Measurements from ENCODE around the gene PLXNB1. TPM values are rescaled to one million over a fixed set of nuclear protein-coding genes. Genes with fewer than 3 reads are reported as not detected.
A peak's percentile ranks its signal among the peaks of the same experiment; 100 is the strongest.
"Not testable (repeated sequence)": the region's sequence is repeated elsewhere in the genome, so short reads cannot be mapped to it uniquely, and the experiment has no call there.

PLXNB1 gene
- 121 TPM for total RNA-seq

DNA sequence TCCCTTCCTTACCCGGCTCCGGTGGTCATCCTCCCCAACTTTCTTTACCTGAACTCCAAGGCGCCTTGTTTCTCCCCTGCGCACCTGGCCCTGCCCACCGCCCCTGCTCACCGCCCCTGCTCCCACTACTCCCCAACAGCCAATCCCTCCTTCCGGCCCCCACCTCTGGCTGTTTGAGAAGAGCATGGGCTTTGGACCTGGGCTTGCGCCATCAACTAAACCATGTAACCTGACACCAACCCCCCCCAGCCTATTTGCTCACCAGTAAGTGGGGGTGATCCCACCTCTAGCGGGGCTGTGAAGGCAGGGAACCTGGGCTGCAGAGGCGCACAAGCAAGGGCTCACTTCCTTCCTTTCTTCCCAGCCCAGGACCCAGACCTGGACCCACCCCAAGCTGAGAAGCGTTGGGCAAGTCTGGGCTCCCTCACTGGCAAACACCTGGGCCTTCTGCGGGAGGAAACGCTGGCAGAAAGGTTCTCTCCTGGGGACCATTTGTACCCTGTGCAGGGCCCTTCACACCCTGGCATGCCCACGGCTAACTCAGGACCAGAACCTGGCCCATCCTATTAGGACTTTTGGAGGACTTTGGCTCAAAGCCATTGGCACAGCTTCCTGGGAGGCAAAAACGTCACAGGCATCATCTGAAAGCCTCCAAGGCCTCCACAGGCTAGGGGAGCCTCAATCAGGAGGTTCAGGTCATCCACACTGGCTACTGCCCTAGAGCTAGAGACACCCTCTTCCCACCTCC is at the start of gene PLXNB1:
TSS of gene PLXNB1 (minus strand) at position 127 of the 748 bp plus-strand sequence. CDS start 5,475 bp downstream, outside the sequence.
- DNase-seq (ENCODE audit: low spot score) (peak; percentile 73), ATAC-seq (peak; percentile 41)
- intact Hi-C loops (cut with DNase I), result loop anchor here (10.0 kb wide), 1 partner anchor 155 kb away; no protein-coding TSS in a partner anchor

DNA sequence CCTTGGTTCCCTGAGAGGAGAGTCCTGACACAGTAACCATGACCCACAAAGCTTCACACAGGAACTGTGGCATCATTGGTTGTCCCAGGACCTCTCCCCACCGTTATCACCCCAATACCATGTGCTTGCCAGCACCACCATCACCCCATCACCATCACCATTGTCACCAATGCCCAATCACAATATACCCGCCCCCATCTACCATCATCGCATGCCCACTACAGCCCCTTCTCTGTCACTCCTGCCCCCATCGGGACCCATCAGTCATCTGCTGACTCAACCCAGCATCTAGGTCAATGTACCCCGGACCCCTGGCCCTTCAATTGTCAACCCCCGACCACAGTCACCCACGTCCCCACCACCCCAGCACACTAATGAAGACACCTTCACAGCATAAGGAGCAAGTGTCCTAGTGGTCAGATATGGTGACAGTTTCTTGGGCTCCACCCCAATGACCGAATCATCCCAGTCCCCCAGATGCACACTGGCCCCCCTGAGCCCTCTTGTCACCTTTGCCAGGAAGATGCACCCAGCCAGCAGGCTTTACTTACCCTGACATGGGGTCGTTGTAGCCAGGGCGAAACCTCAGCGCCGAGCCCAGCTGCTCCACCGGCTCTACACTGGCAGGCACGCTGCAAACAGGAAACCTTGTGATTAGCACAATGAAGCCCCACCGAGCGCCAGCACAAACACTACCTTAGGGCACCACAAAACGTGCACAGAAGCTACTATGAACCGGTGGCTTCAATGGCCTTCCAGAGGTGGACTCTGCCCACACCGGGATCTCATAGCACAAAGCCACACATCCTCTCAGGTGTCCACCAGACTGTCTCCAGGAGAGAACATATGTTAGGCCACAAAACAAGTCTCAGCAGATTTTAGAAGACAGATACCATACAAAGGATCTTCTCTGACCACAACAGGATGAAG is 49.0 kb upstream of the PLXNB1 start:
- no peak for ATAC-seq

GRCh38 chr3:48477959-48478520 is 48.2 kb upstream of the PLXNB1 start:
- intact Hi-C loops (cut with DNase I), result no loop called here
- DNase-seq (ENCODE audit: low spot score) (no peak), ATAC-seq (no peak)

More for the DNA sequence above, 49.0 kb upstream of the PLXNB1 start:
- intact Hi-C loops (cut with DNase I), result no loop called here
- no peak for DNase-seq (ENCODE audit: low spot score)

- ATAC-seq (no peak), DNase-seq (ENCODE audit: low spot score) (no peak)
- intact Hi-C loops (cut with DNase I), result no loop called here
These were observed 46.7 kb upstream of the PLXNB1 start for GRCh38 chr3:48476426-48477053.

DNA sequence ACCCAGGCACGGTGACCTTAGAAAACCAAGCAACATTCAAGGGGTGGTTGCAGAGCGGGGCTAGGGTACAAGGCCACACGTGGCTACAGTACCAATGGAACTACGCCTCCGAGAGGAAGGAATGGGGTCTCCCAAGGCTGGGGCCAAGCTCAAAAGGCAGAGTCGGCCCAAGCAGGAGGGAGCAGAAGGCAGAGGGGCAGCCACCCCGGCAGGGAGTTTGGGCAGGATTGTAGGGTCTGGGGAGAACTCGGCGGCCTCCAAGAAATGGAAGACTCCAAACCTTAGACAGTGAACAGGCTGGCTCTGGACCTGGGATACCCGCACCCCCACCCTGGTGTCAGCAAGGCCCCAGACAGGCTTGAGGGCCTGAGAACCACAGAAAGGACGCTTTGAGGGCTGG is 45.3 kb upstream of the PLXNB1 start:
- DNase-seq (ENCODE audit: low spot score) (no peak), ATAC-seq (no peak)
- intact Hi-C loops (cut with DNase I), result no loop called here

- intact Hi-C loops (cut with DNase I), result no loop called here
- DNase-seq (ENCODE audit: low spot score) (no peak), ATAC-seq (no peak)
These were observed 44.7 kb upstream of the PLXNB1 start for GRCh38 chr3:48474619-48475018.

DNA sequence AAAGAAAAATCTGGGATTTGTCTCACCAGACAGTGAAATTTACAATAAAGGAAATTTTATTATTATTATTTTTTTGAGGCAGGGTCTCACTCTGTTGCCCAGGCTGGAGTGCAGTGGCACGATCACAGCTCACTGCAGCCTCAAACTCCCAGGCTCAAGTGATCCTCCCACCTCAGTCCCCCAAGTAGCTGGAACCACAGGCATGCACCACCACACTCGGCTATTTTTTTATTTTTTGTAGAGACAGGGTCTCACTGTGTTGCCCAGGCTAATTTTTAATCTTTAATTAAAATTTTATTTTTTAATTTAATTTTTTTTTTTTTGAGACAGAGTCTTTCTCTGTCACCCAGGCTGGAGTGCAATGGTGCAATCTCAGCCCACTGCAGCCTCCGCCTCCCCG is 44.1 kb upstream of the PLXNB1 start:
- ATAC-seq; intact Hi-C loops (cut with DNase I); DNase-seq (ENCODE audit: low spot score): not testable (repeated sequence)

- DNase-seq (ENCODE audit: low spot score), result no peak
- intact Hi-C loops (cut with DNase I), result loop anchor here (2.0 kb wide), 1 partner anchor 59 kb away; no protein-coding TSS in a partner anchor
- ATAC-seq, result no peak
These were observed 43.7 kb upstream of the PLXNB1 start for GRCh38 chr3:48473617-48473952.

DNA sequence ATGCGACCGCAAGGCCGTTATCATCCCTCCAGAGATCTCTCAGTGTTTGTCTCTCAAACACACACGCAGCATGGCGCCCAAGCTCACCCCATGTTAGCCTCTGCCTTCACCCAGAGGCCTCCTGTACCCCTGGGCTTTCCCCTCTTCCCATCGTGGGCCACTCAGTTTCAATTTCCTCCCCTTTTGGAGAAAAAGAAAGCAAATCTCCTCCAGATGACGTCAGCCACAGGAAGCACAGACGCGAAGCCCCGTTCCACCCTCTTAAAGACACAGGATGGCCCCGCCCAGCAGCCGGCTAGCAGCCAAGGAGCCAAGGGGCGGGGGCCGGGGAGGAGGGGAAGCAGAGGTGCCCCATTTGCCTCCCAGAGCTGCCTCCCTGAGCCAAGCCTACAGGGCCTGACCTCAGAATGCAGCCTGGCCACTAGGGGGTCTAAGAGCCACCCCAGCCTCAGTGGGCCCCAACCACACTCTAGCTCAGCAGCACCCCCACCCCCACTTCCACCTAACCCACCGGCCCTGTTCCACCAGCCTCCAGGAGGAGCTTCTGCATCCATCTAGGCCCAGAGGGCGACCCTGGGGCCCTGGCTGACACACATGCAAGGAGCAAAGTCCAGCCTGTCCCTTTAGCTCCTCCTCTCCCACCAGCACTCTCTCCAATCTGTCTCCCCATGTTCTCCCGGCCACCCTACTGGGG is 43.2 kb upstream of the PLXNB1 start:
- intact Hi-C loops (cut with DNase I), result loop anchor here (2.0 kb wide), 1 partner anchor 60 kb away; no protein-coding TSS in a partner anchor
- peak; percentile 95 for ATAC-seq
- DNase-seq (ENCODE audit: low spot score), result peak; percentile 94

DNA sequence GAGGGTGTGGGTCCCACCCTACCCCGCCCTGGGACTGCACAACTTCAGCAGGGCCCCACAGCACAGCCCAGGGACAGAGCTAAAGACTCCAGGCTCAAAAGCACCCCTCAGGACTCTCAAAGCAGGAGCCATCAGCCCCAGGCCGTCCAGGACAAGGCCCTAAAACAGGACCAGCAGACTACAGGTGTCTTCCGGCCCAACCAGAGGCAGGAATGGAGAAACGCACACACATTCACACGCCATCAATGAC is 42.7 kb upstream of the PLXNB1 start:
- no peak for DNase-seq (ENCODE audit: low spot score)
- intact Hi-C loops (cut with DNase I), result loop anchor here (2.0 kb wide), 1 partner anchor 60 kb away; no protein-coding TSS in a partner anchor
- ATAC-seq, result peak; percentile 50

GRCh38 chr3:48470286-48470685 is 40.4 kb upstream of the PLXNB1 start:
- no peak for ATAC-seq
- DNase-seq (ENCODE audit: low spot score), result no peak
- intact Hi-C loops (cut with DNase I), result no loop called here

DNA sequence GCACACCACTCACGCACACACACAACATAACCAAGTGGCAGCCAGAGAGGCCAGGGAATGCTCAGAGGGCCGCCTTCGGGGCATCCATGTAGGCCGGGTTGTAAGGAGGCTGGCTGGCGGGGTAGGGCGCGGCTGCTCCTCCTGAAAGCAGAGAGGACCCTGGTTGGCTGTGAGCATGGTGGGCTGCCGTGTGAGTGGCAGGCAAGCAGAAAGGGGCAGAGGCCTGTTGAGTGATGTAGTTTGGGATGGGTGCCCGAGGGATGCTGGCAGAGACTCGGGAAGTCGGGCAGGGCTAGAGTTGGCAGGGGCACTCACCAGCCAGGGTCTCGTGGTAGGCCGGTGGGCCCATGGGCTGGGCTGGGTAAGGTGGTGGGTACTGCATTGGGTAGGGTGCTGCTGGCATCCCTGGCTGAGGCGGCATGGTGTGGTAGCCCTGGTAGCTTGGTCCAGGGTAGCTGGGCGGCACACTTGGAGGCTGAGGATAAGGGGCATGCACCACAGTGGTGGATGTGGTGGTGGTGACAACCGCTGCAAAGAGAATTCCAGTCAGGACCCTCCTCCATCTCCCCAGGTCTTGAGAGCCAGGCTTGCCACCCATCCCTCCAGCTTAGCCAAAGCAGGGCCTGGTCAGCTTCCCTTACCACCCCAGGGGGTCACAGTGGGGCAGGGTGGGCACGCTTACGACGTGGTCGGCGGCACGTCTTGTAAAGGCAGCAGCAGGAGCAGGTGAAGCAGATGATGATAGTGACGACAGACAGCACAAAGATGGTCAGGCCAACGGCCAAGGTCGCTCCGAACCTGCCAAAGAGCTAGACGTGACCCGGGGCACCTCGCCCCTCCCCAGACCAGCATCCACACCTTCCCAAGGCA is 39.4 kb upstream of the PLXNB1 start:
- no peak for DNase-seq (ENCODE audit: low spot score)
- ATAC-seq, result no peak

GRCh38 chr3:48468329-48468731 is 38.4 kb upstream of the PLXNB1 start:
- DNase-seq (ENCODE audit: low spot score) (no peak), ATAC-seq (no peak)
- intact Hi-C loops (cut with DNase I), result no loop called here

More for the DNA sequence above, 39.4 kb upstream of the PLXNB1 start:
- intact Hi-C loops (cut with DNase I), result no loop called here

GRCh38 chr3:48467473-48468267 is 37.8 kb upstream of the PLXNB1 start:
- ATAC-seq, result no peak
- DNase-seq (ENCODE audit: low spot score), result peak; percentile 53
- intact Hi-C loops (cut with DNase I), result no loop called here

GRCh38 chr3:48467110-48467454 is 37.2 kb upstream of the PLXNB1 start:
- DNase-seq (ENCODE audit: low spot score) (peak; percentile 40), ATAC-seq (no peak)
- intact Hi-C loops (cut with DNase I), result no loop called here

- DNase-seq (ENCODE audit: low spot score), result peak; percentile 68
- no peak for ATAC-seq
- intact Hi-C loops (cut with DNase I), result no loop called here
These were observed 36.7 kb upstream of the PLXNB1 start for GRCh38 chr3:48466386-48467109.

All from sciatic nerve (tissue), 2 donors.